Endothelial cell of umbilical vein (primary cell): ENCODE results near the gene INPP4B. TPM values are rescaled to one million over a fixed set of nuclear protein-coding genes. Genes with fewer than 3 reads are reported as not detected.
A peak's percentile ranks its signal among the peaks of the same experiment; 100 is the strongest.

ENCODE experiments used
- BruUV-seq: library from RNA; stranded (reverse); fragments of 400-500 nt; replicated peaks from 2 replicates; lab custom pipeline; 2021; lab: Mats Ljungman, UMichigan
- CTCF ChIA-PET: fragments of 300-600, 350-600 bp; sonication (Branson Sonifier 250); formaldehyde crosslinking; loops from one replicate; lab custom pipeline; 2021; ENCODE audit warnings: antibody characterized with exemption, inconsistent platforms; lab: Charles Lee
- POLR2A ChIA-PET: fragments of 300-600, 350-600 bp; sonication (Branson Sonifier 250); formaldehyde crosslinking; loops from one replicate; lab custom pipeline; 2021; ENCODE audit warnings: antibody characterized with exemption, inconsistent platforms; lab: Charles Lee
- DNase-seq: peaks from one replicate; pipeline ENCODE4 v3.0.0-alpha.2; 2011; ENCODE audit warnings: low read depth, low spot score
- FAIRE-seq: peaks from 2 replicates; lab custom pipeline; 2011; peaks lifted over from hg19 to GRCh38; lab: Jason Lieb, UNC
- H2AFZ ChIP-seq: 2 replicates; pipeline ENCODE4 v1.6.0; 2012; ENCODE audit warnings: low read depth, low read length, control low read depth, inconsistent platforms
- H3K27ac ChIP-seq: 2 replicates; pipeline ENCODE4 v1.5.1; 2011; ENCODE audit warnings: low read depth, mild to moderate bottlenecking, control low read depth, low read length, moderate library complexity; ENCODE audit not compliant: insufficient read depth
- H3K27me3 ChIP-seq, 2 experiments: 2 replicates each; pipeline versions ENCODE4 v1.6.0 to v1.6.1; 2011; ENCODE audit warnings: low read length in 2 of 2, mixed read lengths in 1 of 2; ENCODE audit not compliant: control insufficient read depth in 2 of 2, insufficient read depth in 2 of 2
- H3K36me3 ChIP-seq, 2 experiments: 2 replicates in 1 of 2; 3 replicates in 1 of 2; pipeline ENCODE4 v1.5.1; 2011; ENCODE audit warnings: low read length in 2 of 2, mild to moderate bottlenecking in 1 of 2, moderate library complexity in 1 of 2; ENCODE audit not compliant: control insufficient read depth in 2 of 2, insufficient read depth in 2 of 2; ENCODE audit errors: extremely low read depth in 1 of 2
- H3K4me1 ChIP-seq: 3 replicates; pipeline ENCODE4 v1.5.1; 2011; ENCODE audit warnings: mild to moderate bottlenecking, low read length; ENCODE audit not compliant: control insufficient read depth, insufficient read depth; ENCODE audit errors: extremely low read depth
- H3K4me2 ChIP-seq: 2 replicates; pipeline ENCODE4 v1.6.1; 2011; ENCODE audit warnings: low read length, control low read depth, mixed read lengths; ENCODE audit not compliant: insufficient read depth
- H3K4me3 ChIP-seq, 3 experiments: fragments of 200-600 bp in 1 of 3; sonication (generic), shearing (Covaris generic) in 1 of 3; replicated peaks in 1 of 3; 2 replicates each; pipeline ENCODE4 v1.5.1; 2011 to 2016; ENCODE audit warnings: control low read depth in 3 of 3, low read length in 3 of 3, mild to moderate bottlenecking in 2 of 3, inconsistent platforms in 1 of 3, low read depth in 1 of 3, moderate library complexity in 1 of 3; ENCODE audit not compliant: insufficient read depth in 1 of 3
- H3K79me2 ChIP-seq: 2 replicates; pipeline ENCODE4 v1.6.0; 2012; ENCODE audit warnings: low read length, inconsistent platforms; ENCODE audit not compliant: control insufficient read depth, insufficient read depth
- H3K9ac ChIP-seq: replicated peaks from 2 replicates; pipeline ENCODE3; 2011; ENCODE audit warnings: low read length, control low read depth; ENCODE audit not compliant: insufficient read depth; ENCODE audit errors: extremely low read depth
- H3K9me1 ChIP-seq: replicated peaks from 3 replicates; pipeline ENCODE4 v1.6.0; 2011; ENCODE audit warnings: mild to moderate bottlenecking, low read length; ENCODE audit not compliant: control insufficient read depth, insufficient read depth; ENCODE audit errors: extremely low read depth
- H3K9me3 ChIP-seq: replicated peaks from 2 replicates; pipeline ENCODE4 v1.5.1; 2012; ENCODE audit warnings: low read length, inconsistent platforms; ENCODE audit not compliant: control insufficient read depth, insufficient read depth
- H4K20me1 ChIP-seq: replicated peaks from 2 replicates; pipeline ENCODE3; 2011; ENCODE audit warnings: mild to moderate bottlenecking, low read length; ENCODE audit not compliant: control insufficient read depth, insufficient read depth; ENCODE audit errors: extremely low read depth
- EZH2 ChIP-seq: IDR thresholded peaks from 2 replicates; pipeline ENCODE4 v1.6.1; 2012; ENCODE audit warnings: borderline replicate concordance, low read depth, mild to moderate bottlenecking, moderate library complexity, low read length, inconsistent platforms; ENCODE audit not compliant: severe bottlenecking
- FOS ChIP-seq: IDR thresholded peaks from 2 replicates; pipeline ENCODE4 v1.6.1; 2011; ENCODE audit warnings: mild to moderate bottlenecking, low read length, moderate library complexity, borderline replicate concordance; ENCODE audit not compliant: insufficient read depth
- GATA2 ChIP-seq: IDR thresholded peaks from 2 replicates; pipeline ENCODE4 v1.7.0; 2011; ENCODE audit warnings: low read depth, mild to moderate bottlenecking, moderate library complexity, mixed read lengths, low read length; ENCODE audit not compliant: insufficient read length, insufficient read depth
- JUN ChIP-seq: IDR thresholded peaks from 2 replicates; pipeline ENCODE4 v1.6.1; 2011; ENCODE audit warnings: borderline replicate concordance, low read depth; ENCODE audit not compliant: insufficient read length, insufficient read depth
- MYC ChIP-seq: IDR thresholded peaks from one replicate; pipeline ENCODE4 v1.6.1; 2011; ENCODE audit warnings: mild to moderate bottlenecking, low read depth, low read length
- POLR2AphosphoS5 ChIP-seq: IDR thresholded peaks from 2 replicates; pipeline ENCODE4 v1.6.1; 2012; ENCODE audit warnings: low read depth, mild to moderate bottlenecking, control low read depth, low read length, moderate library complexity; ENCODE audit not compliant: insufficient read depth
- dilution Hi-C: fragments of 300-500 bp; cut with MboI; formaldehyde crosslinking; loops from one replicate; pipeline ENCODE4 v1.15.0; 2019; ENCODE audit warnings: low sequenced_read_pairs; ENCODE audit not compliant: extremely low pct_ligation_motif_present
- intact Hi-C: fragments of 100-400 bp; cut with micrococcal nuclease; formaldehyde crosslinking; loops from one replicate; pipeline ENCODE4 v1.10.0; 2022
- polyA plus RNA-seq, 4 experiments: library from polyadenylated mRNA; depleted of rRNA in 3 of 4; stranded (reverse) in 3 of 4; unstranded in 1 of 4; fragments of >200 nt; gene quantifications; 2 replicates each; pipeline versions ENCODE4 v1.2.1 to v1.2.3, GENCODE V29; 2011 to 2012; ENCODE audit warnings: missing spikeins in 1 of 4
- total RNA-seq: library from RNA; stranded (reverse); gene quantifications from 2 replicates; pipeline ENCODE4 v1.2.3, GENCODE V29; 2021
- TF ChIP-seq, protein P1 (sequence below): IDR thresholded peaks from 2 replicates; pipeline ENCODE4 v1.6.1; 2011; ENCODE audit not compliant: insufficient read depth, insufficient read length
- TF ChIP-seq, protein P2 (sequence below), 2 donors: IDR thresholded peaks; 1 replicate in 1 of 2; 2 replicates in 1 of 2; pipeline ENCODE4 v1.5.1; 2011; ENCODE audit warnings: low read length in 2 of 2, mild to moderate bottlenecking in 2 of 2, moderate library complexity in 2 of 2, control low read depth in 1 of 2, inconsistent platforms in 1 of 2, low read depth in 1 of 2; ENCODE audit not compliant: insufficient read depth in 1 of 2; ENCODE audit errors: extremely low read depth in 1 of 2

Gene INPP4B
- total and polyA plus RNA-seq, 2 donors (not counting 3 experiments of a cell fraction or from before 2014, with no cell fraction given) = 0.41 to 3.1 TPM

DNA sequence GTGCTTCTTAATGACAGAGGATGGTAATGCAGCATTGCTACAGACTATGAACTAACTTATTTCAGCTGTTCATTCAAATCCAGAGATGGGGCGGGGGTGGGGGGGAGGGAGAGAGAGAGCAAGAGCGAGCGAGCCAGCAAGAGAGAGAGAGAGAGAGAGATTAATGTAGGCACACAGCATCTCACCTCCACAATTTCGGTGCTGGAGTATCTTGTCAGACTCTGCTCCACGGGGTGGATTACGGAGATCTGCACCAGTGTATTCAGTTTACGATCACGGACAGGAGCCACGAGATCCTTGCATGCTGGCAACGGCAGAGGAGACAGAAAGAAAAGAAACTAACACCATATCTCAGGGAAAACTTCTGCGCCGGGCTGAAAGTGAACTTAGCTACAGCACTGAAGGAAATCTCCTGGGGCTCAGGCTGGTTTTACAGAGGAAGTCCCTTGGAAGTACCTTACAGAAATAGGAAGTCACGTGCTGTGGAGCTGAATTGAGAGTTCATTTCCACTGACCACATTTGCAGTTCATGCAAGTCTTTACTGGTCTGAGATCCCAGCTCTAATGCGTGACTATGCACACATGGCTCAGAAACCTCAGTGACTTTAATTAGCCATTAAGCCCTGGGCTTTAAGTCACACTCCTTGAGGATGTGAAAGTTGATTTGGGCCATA is 440.9 kb downstream of the INPP4B start:
- TF ChIP-seq JUN = no peak
- TF ChIP-seq, protein P1, sequence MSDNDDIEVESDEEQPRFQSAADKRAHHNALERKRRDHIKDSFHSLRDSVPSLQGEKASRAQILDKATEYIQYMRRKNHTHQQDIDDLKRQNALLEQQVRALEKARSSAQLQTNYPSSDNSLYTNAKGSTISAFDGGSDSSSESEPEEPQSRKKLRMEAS = peak; percentile 30
- Histone ChIP-seq H3K27ac (peak overlapping the region; percentile 77), H3K4me3 (peak overlapping the region; percentile 29 to 83 (median 57)), H3K79me2 (no peaks in the 10 kb centered on the region), H3K9me3 (no peaks in the 10 kb centered on the region), H3K4me1 (peaks cover 44% of the 10 kb centered on the region), H3K9me1 (no peaks in the 10 kb centered on the region), H3K36me3 (no peaks in the 10 kb centered on the region), H3K4me2 (peak overlapping the region; percentile 97), H2AFZ (peak overlapping the region; percentile 98), H3K9ac (peak overlapping the region; percentile 71), H3K27me3 (no peaks in the 10 kb centered on the region), H4K20me1 (no peaks in the 10 kb centered on the region)
- peak; percentile 67 for FAIRE-seq
- DNase-seq = peak; percentile 75
- POLR2A ChIA-PET = interaction anchor here (0.6 kb wide), 2 partner anchors 140 to 580 kb away, joined by 4 read pairs; no protein-coding TSS in a partner anchor
- CTCF ChIA-PET = interaction anchor here (0.7 to 0.9 kb wide), 2 partner anchors 14 to 53 kb away, joined by 3 read pairs; no protein-coding TSS in a partner anchor
- TSS peak; percentile 21 for BruUV-seq
- dilution Hi-C loops = no loop called here
- intact Hi-C loops = loop anchor here (1.0 to 2.0 kb wide), 3 partner anchors 16 to 314 kb away; no protein-coding TSS in a partner anchor

DNA sequence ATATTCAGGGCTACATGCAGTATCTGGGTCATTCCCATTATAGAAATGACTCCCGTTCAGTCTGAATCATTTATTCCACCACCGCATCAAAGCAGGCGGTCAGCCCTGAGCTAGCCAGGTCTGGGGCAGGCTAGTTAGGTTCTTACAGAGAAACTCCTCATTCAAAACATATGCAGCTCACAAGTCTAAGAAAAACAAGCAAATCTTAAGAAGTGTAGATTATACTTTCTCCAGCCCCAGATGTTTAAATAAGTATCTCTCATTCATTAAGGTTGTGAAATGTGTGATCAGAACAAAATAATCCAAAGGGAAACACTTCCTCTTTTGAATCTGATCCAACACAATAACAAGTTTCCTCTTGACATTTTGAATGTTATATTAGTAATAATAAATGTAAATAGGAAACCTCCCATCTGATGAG is 441.9 kb downstream of the INPP4B start:
- intact Hi-C loops (loop anchor here (1.0 to 2.0 kb wide), 3 partner anchors 17 to 313 kb away; no protein-coding TSS in a partner anchor), dilution Hi-C loops (no loop called here)
- H3K4me2 ChIP-seq = peak overlapping the region; percentile 97
- H3K27me3 ChIP-seq = no peaks in the 10 kb centered on the region
- H3K9me1 ChIP-seq = no peaks in the 10 kb centered on the region
- no peaks in the 10 kb centered on the region for H3K36me3 ChIP-seq
- FAIRE-seq (peak; percentile 76), DNase-seq (peak; percentile 90)
- peaks cover 44% of the 10 kb centered on the region for H3K4me1 ChIP-seq
- H2AFZ ChIP-seq = peak overlapping the region; percentile 57
- peak overlapping the region; percentile 71 for H3K9ac ChIP-seq
- TF ChIP-seq MYC (no peak), EZH2 (no peak), FOS (peak; percentile 32), POLR2AphosphoS5 (no peak), GATA2 (peak; percentile 5)
- TF ChIP-seq, protein P2, sequence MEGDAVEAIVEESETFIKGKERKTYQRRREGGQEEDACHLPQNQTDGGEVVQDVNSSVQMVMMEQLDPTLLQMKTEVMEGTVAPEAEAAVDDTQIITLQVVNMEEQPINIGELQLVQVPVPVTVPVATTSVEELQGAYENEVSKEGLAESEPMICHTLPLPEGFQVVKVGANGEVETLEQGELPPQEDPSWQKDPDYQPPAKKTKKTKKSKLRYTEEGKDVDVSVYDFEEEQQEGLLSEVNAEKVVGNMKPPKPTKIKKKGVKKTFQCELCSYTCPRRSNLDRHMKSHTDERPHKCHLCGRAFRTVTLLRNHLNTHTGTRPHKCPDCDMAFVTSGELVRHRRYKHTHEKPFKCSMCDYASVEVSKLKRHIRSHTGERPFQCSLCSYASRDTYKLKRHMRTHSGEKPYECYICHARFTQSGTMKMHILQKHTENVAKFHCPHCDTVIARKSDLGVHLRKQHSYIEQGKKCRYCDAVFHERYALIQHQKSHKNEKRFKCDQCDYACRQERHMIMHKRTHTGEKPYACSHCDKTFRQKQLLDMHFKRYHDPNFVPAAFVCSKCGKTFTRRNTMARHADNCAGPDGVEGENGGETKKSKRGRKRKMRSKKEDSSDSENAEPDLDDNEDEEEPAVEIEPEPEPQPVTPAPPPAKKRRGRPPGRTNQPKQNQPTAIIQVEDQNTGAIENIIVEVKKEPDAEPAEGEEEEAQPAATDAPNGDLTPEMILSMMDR (IDR thresholded peaks at IDR 0.05; ENCODE audit: extremely low read depth in 1 of 2, insufficient read depth in 1 of 2, low read depth in 1 of 2, low read length in 2 of 2) = no peak
- H3K9me3 ChIP-seq = no peaks in the 10 kb centered on the region
- ChIA-PET POLR2A (no interaction called here), CTCF (interaction anchor here (1.5 to 1.9 kb wide), 3 partner anchors 12 to 52 kb away, joined by 6 to 8 read pairs (median 7); no protein-coding TSS in a partner anchor)
- H3K27ac ChIP-seq = peak overlapping the region; percentile 77
- no peaks in the 10 kb centered on the region for H4K20me1 ChIP-seq
- H3K79me2 ChIP-seq = no peaks in the 10 kb centered on the region
- BruUV-seq = TSS peak; percentile 39
- H3K4me3 ChIP-seq = peak overlapping the region in 2 of 3 experiments; percentile 57 to 83
